ENCODE measurements around the gene FLVCR1. TPM values are rescaled to one million over a fixed set of nuclear protein-coding genes. Genes with fewer than 3 reads are reported as not detected.

The FLVCR1 gene
- total and polyA plus RNA-seq, 9 donors, result 1.9 to 11.4 (median 6.6) TPM

- DNase-seq, result no peak
- no peaks in the 10 kb centered on the region for H3K36me3 ChIP-seq
- TF ChIP-seq CTCF (IDR thresholded peaks at IDR 0.05) (no peak), EP300 (IDR thresholded peaks at IDR 0.05) (no peak), POLR2A (IDR thresholded peaks at IDR 0.05) (no peak)
- no peaks in the 10 kb centered on the region for H3K9me3 ChIP-seq
- 90 to 96% (median 94%) methylated on average over 4 of the region's 4 CpGs for WGBS, 3 donors
- H3K27ac ChIP-seq, result no peak overlapping the region
- no peaks in the 10 kb centered on the region for H3K27me3 ChIP-seq
- no peak overlapping the region for H3K4me3 ChIP-seq
- H3K4me1 ChIP-seq (ENCODE audit: insufficient read depth), result peaks cover 3% of the 10 kb centered on the region
- intact Hi-C loops (cut with DNase I), result no loop called here
Observed at GRCh38 chr1:212864201-212864600, 6.1 kb downstream of the FLVCR1 start.

- intact Hi-C loops (cut with DNase I), result no loop called here
- no peaks in the 10 kb centered on the region for H3K36me3 ChIP-seq
- WGBS, 3 donors, result 95 to 100% (median 97%) methylated on average over 1 of the region's 1 CpG
- H3K9me3 ChIP-seq, result no peaks in the 10 kb centered on the region
- H3K27ac ChIP-seq, result no peak overlapping the region
- no peaks in the 10 kb centered on the region for H3K4me1 ChIP-seq (ENCODE audit: insufficient read depth)
- DNase-seq, result no peak
- no peak overlapping the region for H3K4me3 ChIP-seq
- TF ChIP-seq POLR2A (IDR thresholded peaks at IDR 0.05), result no peak
- TF ChIP-seq CTCF (IDR thresholded peaks at IDR 0.05), result no peak
- TF ChIP-seq EP300 (IDR thresholded peaks at IDR 0.05), result no peak
- H3K27me3 ChIP-seq, result no peaks in the 10 kb centered on the region
Observed at GRCh38 chr1:212867192-212867591, 9.1 kb downstream of the FLVCR1 start.

GRCh38 chr1:212871976-212872375, 13.9 kb downstream of the FLVCR1 start:
- Histone ChIP-seq H3K27ac (no peak overlapping the region), H3K4me1 (ENCODE audit: insufficient read depth) (no peaks in the 10 kb centered on the region), H3K36me3 (no peaks in the 10 kb centered on the region), H3K4me3 (no peak overlapping the region), H3K9me3 (no peaks in the 10 kb centered on the region), H3K27me3 (no peaks in the 10 kb centered on the region)
- DNase-seq, result no peak
- TF ChIP-seq EP300 (IDR thresholded peaks at IDR 0.05) (no peak), CTCF (IDR thresholded peaks at IDR 0.05) (no peak), POLR2A (IDR thresholded peaks at IDR 0.05) (no peak)
- intact Hi-C loops (cut with DNase I), result no loop called here
- WGBS, 3 donors, result 0 to 100% (median 0%) methylated on average over 1 of the region's 1 CpG

GRCh38 chr1:212873518-212873917, 15.4 kb downstream of the FLVCR1 start:
- no peaks in the 10 kb centered on the region for H3K36me3 ChIP-seq
- H3K27me3 ChIP-seq, result no peaks in the 10 kb centered on the region
- DNase-seq, result no peak
- intact Hi-C loops (cut with DNase I), result no loop called here
- H3K4me3 ChIP-seq, result no peak overlapping the region
- 64 to 73% (median 73%) methylated on average over 2 of the region's 2 CpGs for WGBS, 3 donors
- no peaks in the 10 kb centered on the region for H3K4me1 ChIP-seq (ENCODE audit: insufficient read depth)
- TF ChIP-seq CTCF (IDR thresholded peaks at IDR 0.05), result no peak
- TF ChIP-seq POLR2A (IDR thresholded peaks at IDR 0.05), result no peak
- no peak for TF ChIP-seq EP300 (IDR thresholded peaks at IDR 0.05)
- H3K9me3 ChIP-seq, result no peaks in the 10 kb centered on the region
- no peak overlapping the region for H3K27ac ChIP-seq

- Histone ChIP-seq H3K36me3 (no peaks in the 10 kb centered on the region), H3K4me3 (no peak overlapping the region), H3K4me1 (ENCODE audit: insufficient read depth) (no peaks in the 10 kb centered on the region), H3K27me3 (no peaks in the 10 kb centered on the region), H3K9me3 (no peaks in the 10 kb centered on the region), H3K27ac (no peak overlapping the region)
- intact Hi-C loops (cut with DNase I), result no loop called here
- 97 to 99% (median 98%) methylated on average over 6 of the region's 6 CpGs for WGBS, 3 donors
- DNase-seq, result no peak
- no peak for TF ChIP-seq EP300 (IDR thresholded peaks at IDR 0.05)
Observed at GRCh38 chr1:212878418-212878817, 20.3 kb downstream of the FLVCR1 start.

Measured in ovary (tissue), 9 donors.